MM.1S (cell line): ENCODE measurements around the gene RASSF6.

ENCODE experiments used
- EZH2 ChIP-seq: fragments of 300-600 bp; sonication (generic); optimal IDR thresholded peaks from 2 replicates; pipeline ENCODE3; 2017; ENCODE audit warnings: low read depth, mild to moderate bottlenecking, antibody characterized with exemption, low read length, mixed read lengths
- EZH2phosphoT487 ChIP-seq: fragments of 300-600 bp; sonication (generic); IDR thresholded peaks from 2 replicates; pipeline ENCODE4 v1.6.1; 2018; ENCODE audit warnings: antibody characterized with exemption, low read length
- TF ChIP-seq, protein P1 (sequence below): fragments of 300-600 bp; sonication (generic); IDR thresholded peaks from 2 replicates; pipeline ENCODE4 v1.5.1; 2016; ENCODE audit warnings: antibody characterized with exemption, low read length, mixed read lengths

DNA sequence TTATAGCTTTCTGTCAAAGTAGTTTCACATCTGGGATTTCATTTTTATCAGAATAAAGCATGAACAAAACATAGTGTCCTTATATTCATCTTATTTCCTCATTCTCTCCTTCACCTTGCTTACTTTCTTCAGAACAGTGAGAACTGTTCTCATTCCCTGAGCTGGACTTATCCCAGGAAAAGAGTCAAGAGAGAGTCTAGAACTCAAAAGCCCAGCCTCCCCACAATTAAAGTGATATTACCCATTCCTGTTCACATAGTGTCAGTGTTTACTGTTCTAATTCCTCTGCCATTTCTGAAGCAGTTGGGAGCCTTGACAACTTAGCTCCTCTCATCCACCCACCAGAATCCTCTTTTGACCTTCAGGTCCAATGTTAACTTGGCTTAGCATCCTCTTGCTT lies 42.9 kb downstream of the RASSF6 start:
- TF ChIP-seq, protein P1, sequence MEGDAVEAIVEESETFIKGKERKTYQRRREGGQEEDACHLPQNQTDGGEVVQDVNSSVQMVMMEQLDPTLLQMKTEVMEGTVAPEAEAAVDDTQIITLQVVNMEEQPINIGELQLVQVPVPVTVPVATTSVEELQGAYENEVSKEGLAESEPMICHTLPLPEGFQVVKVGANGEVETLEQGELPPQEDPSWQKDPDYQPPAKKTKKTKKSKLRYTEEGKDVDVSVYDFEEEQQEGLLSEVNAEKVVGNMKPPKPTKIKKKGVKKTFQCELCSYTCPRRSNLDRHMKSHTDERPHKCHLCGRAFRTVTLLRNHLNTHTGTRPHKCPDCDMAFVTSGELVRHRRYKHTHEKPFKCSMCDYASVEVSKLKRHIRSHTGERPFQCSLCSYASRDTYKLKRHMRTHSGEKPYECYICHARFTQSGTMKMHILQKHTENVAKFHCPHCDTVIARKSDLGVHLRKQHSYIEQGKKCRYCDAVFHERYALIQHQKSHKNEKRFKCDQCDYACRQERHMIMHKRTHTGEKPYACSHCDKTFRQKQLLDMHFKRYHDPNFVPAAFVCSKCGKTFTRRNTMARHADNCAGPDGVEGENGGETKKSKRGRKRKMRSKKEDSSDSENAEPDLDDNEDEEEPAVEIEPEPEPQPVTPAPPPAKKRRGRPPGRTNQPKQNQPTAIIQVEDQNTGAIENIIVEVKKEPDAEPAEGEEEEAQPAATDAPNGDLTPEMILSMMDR = no peak
- TF ChIP-seq EZH2 (no peak), EZH2phosphoT487 (no peak)
